Measurements from ENCODE around the gene OGFR. TPM values are rescaled to one million over a fixed set of nuclear protein-coding genes. Genes with fewer than 3 reads are reported as not detected.

The OGFR gene
- total and polyA plus RNA-seq, 2 experiments from 2014 or later = 9.6 to 50.6 TPM

GRCh38 chr20:62827311-62828038, 22.8 kb downstream of the OGFR start (continued):
- TF ChIP-seq, protein P1, sequence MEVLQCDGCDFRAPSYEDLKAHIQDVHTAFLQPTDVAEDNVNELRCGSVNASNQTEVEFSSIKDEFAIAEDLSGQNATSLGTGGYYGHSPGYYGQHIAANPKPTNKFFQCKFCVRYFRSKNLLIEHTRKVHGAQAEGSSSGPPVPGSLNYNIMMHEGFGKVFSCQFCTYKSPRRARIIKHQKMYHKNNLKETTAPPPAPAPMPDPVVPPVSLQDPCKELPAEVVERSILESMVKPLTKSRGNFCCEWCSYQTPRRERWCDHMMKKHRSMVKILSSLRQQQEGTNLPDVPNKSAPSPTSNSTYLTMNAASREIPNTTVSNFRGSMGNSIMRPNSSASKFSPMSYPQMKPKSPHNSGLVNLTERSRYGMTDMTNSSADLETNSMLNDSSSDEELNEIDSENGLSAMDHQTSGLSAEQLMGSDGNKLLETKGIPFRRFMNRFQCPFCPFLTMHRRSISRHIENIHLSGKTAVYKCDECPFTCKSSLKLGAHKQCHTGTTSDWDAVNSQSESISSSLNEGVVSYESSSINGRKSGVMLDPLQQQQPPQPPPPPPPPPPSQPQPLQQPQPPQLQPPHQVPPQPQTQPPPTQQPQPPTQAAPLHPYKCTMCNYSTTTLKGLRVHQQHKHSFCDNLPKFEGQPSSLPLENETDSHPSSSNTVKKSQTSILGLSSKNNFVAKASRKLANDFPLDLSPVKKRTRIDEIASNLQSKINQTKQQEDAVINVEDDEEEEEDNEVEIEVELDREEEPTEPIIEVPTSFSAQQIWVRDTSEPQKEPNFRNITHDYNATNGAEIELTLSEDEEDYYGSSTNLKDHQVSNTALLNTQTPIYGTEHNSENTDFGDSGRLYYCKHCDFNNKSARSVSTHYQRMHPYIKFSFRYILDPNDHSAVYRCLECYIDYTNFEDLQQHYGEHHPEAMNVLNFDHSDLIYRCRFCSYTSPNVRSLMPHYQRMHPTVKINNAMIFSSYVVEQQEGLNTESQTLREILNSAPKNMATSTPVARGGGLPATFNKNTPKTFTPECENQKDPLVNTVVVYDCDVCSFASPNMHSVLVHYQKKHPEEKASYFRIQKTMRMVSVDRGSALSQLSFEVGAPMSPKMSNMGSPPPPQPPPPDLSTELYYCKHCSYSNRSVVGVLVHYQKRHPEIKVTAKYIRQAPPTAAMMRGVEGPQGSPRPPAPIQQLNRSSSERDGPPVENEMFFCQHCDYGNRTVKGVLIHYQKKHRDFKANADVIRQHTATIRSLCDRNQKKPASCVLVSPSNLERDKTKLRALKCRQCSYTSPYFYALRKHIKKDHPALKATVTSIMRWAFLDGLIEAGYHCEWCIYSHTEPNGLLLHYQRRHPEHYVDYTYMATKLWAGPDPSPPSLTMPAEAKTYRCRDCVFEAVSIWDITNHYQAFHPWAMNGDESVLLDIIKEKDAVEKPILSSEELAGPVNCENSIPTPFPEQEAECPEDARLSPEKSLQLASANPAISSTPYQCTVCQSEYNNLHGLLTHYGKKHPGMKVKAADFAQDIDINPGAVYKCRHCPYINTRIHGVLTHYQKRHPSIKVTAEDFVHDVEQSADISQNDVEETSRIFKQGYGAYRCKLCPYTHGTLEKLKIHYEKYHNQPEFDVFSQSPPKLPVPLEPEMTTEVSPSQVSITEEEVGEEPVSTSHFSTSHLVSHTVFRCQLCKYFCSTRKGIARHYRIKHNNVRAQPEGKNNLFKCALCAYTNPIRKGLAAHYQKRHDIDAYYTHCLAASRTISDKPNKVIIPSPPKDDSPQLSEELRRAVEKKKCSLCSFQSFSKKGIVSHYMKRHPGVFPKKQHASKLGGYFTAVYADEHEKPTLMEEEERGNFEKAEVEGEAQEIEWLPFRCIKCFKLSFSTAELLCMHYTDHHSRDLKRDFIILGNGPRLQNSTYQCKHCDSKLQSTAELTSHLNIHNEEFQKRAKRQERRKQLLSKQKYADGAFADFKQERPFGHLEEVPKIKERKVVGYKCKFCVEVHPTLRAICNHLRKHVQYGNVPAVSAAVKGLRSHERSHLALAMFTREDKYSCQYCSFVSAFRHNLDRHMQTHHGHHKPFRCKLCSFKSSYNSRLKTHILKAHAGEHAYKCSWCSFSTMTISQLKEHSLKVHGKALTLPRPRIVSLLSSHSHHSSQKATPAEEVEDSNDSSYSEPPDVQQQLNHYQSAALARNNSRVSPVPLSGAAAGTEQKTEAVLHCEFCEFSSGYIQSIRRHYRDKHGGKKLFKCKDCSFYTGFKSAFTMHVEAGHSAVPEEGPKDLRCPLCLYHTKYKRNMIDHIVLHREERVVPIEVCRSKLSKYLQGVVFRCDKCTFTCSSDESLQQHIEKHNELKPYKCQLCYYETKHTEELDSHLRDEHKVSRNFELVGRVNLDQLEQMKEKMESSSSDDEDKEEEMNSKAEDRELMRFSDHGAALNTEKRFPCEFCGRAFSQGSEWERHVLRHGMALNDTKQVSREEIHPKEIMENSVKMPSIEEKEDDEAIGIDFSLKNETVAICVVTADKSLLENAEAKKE (CRISPR knock-in tag; IDR thresholded peaks at IDR 0.05) = no peak

GRCh38 chr20:62828051-62828450, 23.4 kb downstream of the OGFR start:
- no peak overlapping the region for H3K27ac ChIP-seq (ENCODE audit: low read depth)
- Mint-ChIP-seq H3K4me3 (no peak overlapping the region), H3K27ac (no peak overlapping the region)
- TF ChIP-seq JUNB (IDR thresholded peaks at IDR 0.05; ENCODE audit: unreplicated experiment) = no peak
- TF ChIP-seq, protein P2, sequence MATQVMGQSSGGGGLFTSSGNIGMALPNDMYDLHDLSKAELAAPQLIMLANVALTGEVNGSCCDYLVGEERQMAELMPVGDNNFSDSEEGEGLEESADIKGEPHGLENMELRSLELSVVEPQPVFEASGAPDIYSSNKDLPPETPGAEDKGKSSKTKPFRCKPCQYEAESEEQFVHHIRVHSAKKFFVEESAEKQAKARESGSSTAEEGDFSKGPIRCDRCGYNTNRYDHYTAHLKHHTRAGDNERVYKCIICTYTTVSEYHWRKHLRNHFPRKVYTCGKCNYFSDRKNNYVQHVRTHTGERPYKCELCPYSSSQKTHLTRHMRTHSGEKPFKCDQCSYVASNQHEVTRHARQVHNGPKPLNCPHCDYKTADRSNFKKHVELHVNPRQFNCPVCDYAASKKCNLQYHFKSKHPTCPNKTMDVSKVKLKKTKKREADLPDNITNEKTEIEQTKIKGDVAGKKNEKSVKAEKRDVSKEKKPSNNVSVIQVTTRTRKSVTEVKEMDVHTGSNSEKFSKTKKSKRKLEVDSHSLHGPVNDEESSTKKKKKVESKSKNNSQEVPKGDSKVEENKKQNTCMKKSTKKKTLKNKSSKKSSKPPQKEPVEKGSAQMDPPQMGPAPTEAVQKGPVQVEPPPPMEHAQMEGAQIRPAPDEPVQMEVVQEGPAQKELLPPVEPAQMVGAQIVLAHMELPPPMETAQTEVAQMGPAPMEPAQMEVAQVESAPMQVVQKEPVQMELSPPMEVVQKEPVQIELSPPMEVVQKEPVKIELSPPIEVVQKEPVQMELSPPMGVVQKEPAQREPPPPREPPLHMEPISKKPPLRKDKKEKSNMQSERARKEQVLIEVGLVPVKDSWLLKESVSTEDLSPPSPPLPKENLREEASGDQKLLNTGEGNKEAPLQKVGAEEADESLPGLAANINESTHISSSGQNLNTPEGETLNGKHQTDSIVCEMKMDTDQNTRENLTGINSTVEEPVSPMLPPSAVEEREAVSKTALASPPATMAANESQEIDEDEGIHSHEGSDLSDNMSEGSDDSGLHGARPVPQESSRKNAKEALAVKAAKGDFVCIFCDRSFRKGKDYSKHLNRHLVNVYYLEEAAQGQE (IDR thresholded peaks at IDR 0.05; ENCODE audit: unreplicated experiment) = no peak
- no peak for TF ChIP-seq POLR2AphosphoS5 (IDR thresholded peaks at IDR 0.05; ENCODE audit: low read depth)
- TF ChIP-seq NANOG (IDR thresholded peaks at IDR 0.05; ENCODE audit: borderline replicate concordance) = no peak
- TF ChIP-seq ZNF114 (CRISPR knock-in tag; IDR thresholded peaks at IDR 0.05) = no peak
- TF ChIP-seq EZH2 (IDR thresholded peaks at IDR 0.05; ENCODE audit: low read depth, unreplicated experiment) = no peak

More at GRCh38 chr20:62828051-62828450, 23.4 kb downstream of the OGFR start:
- H3K79me2 ChIP-seq (replicated peaks; ENCODE audit: insufficient read depth) = no peaks in the 10 kb centered on the region
- H3K36me3 ChIP-seq (ENCODE audit: insufficient read depth) = no peaks in the 10 kb centered on the region
- H3K36me3 Mint-ChIP-seq (ENCODE audit: low read depth) = peaks cover 4% of the 10 kb centered on the region; the same call in 2 of the 3 replicates
- H3K27me3 ChIP-seq (ENCODE audit: insufficient read depth) = no peaks in the 10 kb centered on the region
- ATAC-seq (no peak), DNase-seq (ENCODE audit: low spot score) (no peak)
- H3K4me2 ChIP-seq = no peak overlapping the region
- H3K27me3 Mint-ChIP-seq (ENCODE audit: insufficient read depth, low read depth, poor library complexity) = peaks cover 8% of the 10 kb centered on the region
- H4K20me1 ChIP-seq (replicated peaks; ENCODE audit: insufficient read depth) = 0 out of 2 replicates have a peak, but pooled peaks cover 2% of the 10 kb centered on the region
- peaks cover 2% of the 10 kb centered on the region; the same call in 1 of the 2 replicates for H3F3A ChIP-seq (replicated peaks; ENCODE audit: low read depth)
- H3K4me3 ChIP-seq = no peak overlapping the region
- H2AFZ ChIP-seq = no peak overlapping the region
- peaks cover 2% of the 10 kb centered on the region; the same call in 1 of the 2 replicates for H3K4me1 ChIP-seq (ENCODE audit: insufficient read depth)
- H3K9me3 Mint-ChIP-seq = no peaks in the 10 kb centered on the region
- peaks cover 16% of the 10 kb centered on the region for H3K4me1 Mint-ChIP-seq
- H3K9me2 ChIP-seq (ENCODE audit: insufficient read depth) = no peaks in the 10 kb centered on the region

All from GM23338 (cell line).